CD14-positive monocyte (primary cell): Measurements from ENCODE around the gene SESN2. TPM values are rescaled to one million over a fixed set of nuclear protein-coding genes. Genes with fewer than 3 reads are reported as not detected.

ENCODE experiments used
- DNase-seq, 3 donors: peaks; one replicate each; pipeline ENCODE4 v3.0.0-alpha.2; 2011 to 2022
- H2AFZ ChIP-seq: 2 replicates; pipeline ENCODE4 v1.6.0; 2012; ENCODE audit warnings: mild to moderate bottlenecking, low read depth, low read length, inconsistent platforms; ENCODE audit not compliant: insufficient read depth, poor library complexity, severe bottlenecking
- H3K27ac ChIP-seq, 2 donors: 1 replicate in 1 of 2; 2 replicates in 1 of 2; pipeline ENCODE4 v1.5.1; 2012 to 2013; ENCODE audit warnings: low read length in 2 of 2, control low read depth in 1 of 2, inconsistent platforms in 1 of 2, low read depth in 1 of 2, mild to moderate bottlenecking in 1 of 2
- H3K27me3 ChIP-seq, 2 donors: one replicate each; pipeline versions ENCODE4 v1.6.0 to v1.6.1; 2011 to 2013; ENCODE audit warnings: low read length in 2 of 2; ENCODE audit not compliant: control insufficient read depth in 2 of 2, insufficient read depth in 2 of 2
- H3K36me3 ChIP-seq, 2 donors: replicated peaks in 1 of 2; 1 replicate in 1 of 2; 2 replicates in 1 of 2; pipeline versions ENCODE4 v1.5.1 to v1.6.1; 2012 to 2013; ENCODE audit warnings: low read length in 2 of 2, control low read depth in 1 of 2, inconsistent platforms in 1 of 2, mild to moderate bottlenecking in 1 of 2; ENCODE audit not compliant: insufficient read depth in 2 of 2, control insufficient read depth in 1 of 2
- H3K4me1 ChIP-seq, 2 donors: 1 replicate in 1 of 2; 2 replicates in 1 of 2; pipeline versions ENCODE4 v1.5.1 to v1.6.1; 2012 to 2013; ENCODE audit warnings: low read length in 2 of 2, control low read depth in 1 of 2, inconsistent platforms in 1 of 2, mild to moderate bottlenecking in 1 of 2, moderate library complexity in 1 of 2; ENCODE audit not compliant: insufficient read depth in 2 of 2, control insufficient read depth in 1 of 2
- H3K4me2 ChIP-seq: replicated peaks from 2 replicates; pipeline ENCODE3; 2012; ENCODE audit warnings: low read length, moderate library complexity, mild to moderate bottlenecking; ENCODE audit not compliant: poor library complexity, severe bottlenecking; ENCODE audit errors: extremely low read depth
- H3K4me3 ChIP-seq, 3 experiments: fragments of 200-600 bp in 1 of 3; sonication (generic) in 1 of 3; replicated peaks in 1 of 3; 1 replicate in 2 of 3; 2 replicates in 1 of 3; pipeline ENCODE4 v1.5.1; 2011 to 2013; ENCODE audit warnings: low read length in 3 of 3, mild to moderate bottlenecking in 3 of 3, control low read depth in 2 of 3, low read depth in 2 of 3, inconsistent platforms in 1 of 3, moderate library complexity in 1 of 3
- H3K79me2 ChIP-seq: 2 replicates; pipeline ENCODE4 v1.6.0; 2012; ENCODE audit warnings: mild to moderate bottlenecking, control low read depth, inconsistent platforms, low read length, moderate library complexity; ENCODE audit not compliant: insufficient read depth
- H3K9ac ChIP-seq: 2 replicates; pipeline ENCODE4 v1.6.0; 2017; ENCODE audit warnings: low read length, mild to moderate bottlenecking; ENCODE audit not compliant: insufficient read depth, poor library complexity, severe bottlenecking
- H3K9me3 ChIP-seq, 2 donors: replicated peaks in 1 of 2; 1 replicate in 1 of 2; 2 replicates in 1 of 2; pipeline versions ENCODE4 v1.5.1 to v1.6.1; 2012 to 2013; ENCODE audit warnings: low read length in 2 of 2, control low read depth in 1 of 2; ENCODE audit not compliant: control insufficient read depth in 1 of 2, insufficient read depth in 1 of 2
- H4K20me1 ChIP-seq: 2 replicates; pipeline ENCODE4 v1.6.0; 2012; ENCODE audit warnings: mild to moderate bottlenecking, low read length, control low read depth, moderate library complexity; ENCODE audit not compliant: insufficient read depth
- H3K27ac Mint-ChIP-seq, 7 donors: one replicate each; pipeline ENCODE4 v1.8.0; 2020; ENCODE audit warnings: mild to moderate bottlenecking in 7 of 7, mixed read lengths in 7 of 7, moderate library complexity in 6 of 7, inconsistent platforms in 2 of 7
- H3K27me3 Mint-ChIP-seq, 3 donors: one replicate each; pipeline ENCODE4 v1.8.0; 2021 to 2022; ENCODE audit warnings: low read depth in 3 of 3, mild to moderate bottlenecking in 3 of 3, mixed read lengths in 3 of 3, moderate library complexity in 3 of 3, inconsistent platforms in 1 of 3
- H3K36me3 Mint-ChIP-seq, 2 donors: one replicate each; pipeline ENCODE4 v1.8.0; 2020; ENCODE audit warnings: mixed read lengths in 2 of 2, inconsistent platforms in 1 of 2, mild to moderate bottlenecking in 1 of 2
- H3K4me1 Mint-ChIP-seq: one replicate; pipeline ENCODE4 v1.8.0; 2020; ENCODE audit warnings: mild to moderate bottlenecking, mixed read lengths
- H3K4me3 Mint-ChIP-seq, 2 donors: one replicate each; pipeline ENCODE4 v1.8.0; 2020; ENCODE audit warnings: mild to moderate bottlenecking in 2 of 2, mixed read lengths in 2 of 2, moderate library complexity in 1 of 2
- H3K9me3 Mint-ChIP-seq, 7 donors: one replicate each; pipeline ENCODE4 v1.8.0; 2020 to 2022; ENCODE audit warnings: mixed read lengths in 7 of 7, mild to moderate bottlenecking in 6 of 7, moderate library complexity in 6 of 7, inconsistent platforms in 2 of 7
- WGBS: methylation state at CpG from one replicate; pipeline ENCODE4 v1.1.5; 2013; ENCODE audit warnings: missing lambda C conversion rate; ENCODE audit not compliant: insufficient coverage; 5-methylcytosine and 5-hydroxymethylcytosine counted together
- intact Hi-C, 2 donors: fragments of 100-400 bp; cut with micrococcal nuclease; formaldehyde crosslinking; loops; one replicate each; pipeline versions ENCODE4 v1.15.0 to v1.15.1; 2023
- polyA plus RNA-seq, 3 donors: library from polyadenylated mRNA; depleted of rRNA in 1 of 3; unstranded in 2 of 3; stranded (reverse) in 1 of 3; fragments of 300-500 nt in 2 of 3; fragments of >200 nt in 1 of 3; fragmentation: Illumina TruSeq in 2 of 3; gene quantifications; 1 replicate in 2 of 3; 2 replicates in 1 of 3; pipeline ENCODE4 v1.2.3, GENCODE V29; 2012 to 2021
- TF ChIP-seq, protein P1 (sequence below): fragments of 200-600 bp; IDR thresholded peaks from one replicate; pipeline ENCODE4 v1.8.0; 2022; ENCODE audit warnings: antibody characterized with exemption, mild to moderate bottlenecking

The SESN2 gene
- polyA plus RNA-seq, 3 donors: 5.0 to 15.7 (median 5.1) TPM

GRCh38 chr1:28280501-28280900 lies 21.2 kb downstream of the SESN2 start:
- H3K79me2 ChIP-seq: no peaks in the 10 kb centered on the region
- H3K4me3 Mint-ChIP-seq: no peak overlapping the region
- 97% methylated on average over 7 of the region's 8 CpGs for WGBS
- H3K36me3 ChIP-seq: peaks cover 23 to 53% of the 10 kb centered on the region in 2 donors
- DNase-seq: no peak
- no peaks in the 10 kb centered on the region for H3K27me3 ChIP-seq
- H3K27ac Mint-ChIP-seq: peak overlapping the region in 2 of 7 donors; percentile 7 to 26
- H3K9me3 Mint-ChIP-seq: no peaks in the 10 kb centered on the region
- TF ChIP-seq, protein P1, sequence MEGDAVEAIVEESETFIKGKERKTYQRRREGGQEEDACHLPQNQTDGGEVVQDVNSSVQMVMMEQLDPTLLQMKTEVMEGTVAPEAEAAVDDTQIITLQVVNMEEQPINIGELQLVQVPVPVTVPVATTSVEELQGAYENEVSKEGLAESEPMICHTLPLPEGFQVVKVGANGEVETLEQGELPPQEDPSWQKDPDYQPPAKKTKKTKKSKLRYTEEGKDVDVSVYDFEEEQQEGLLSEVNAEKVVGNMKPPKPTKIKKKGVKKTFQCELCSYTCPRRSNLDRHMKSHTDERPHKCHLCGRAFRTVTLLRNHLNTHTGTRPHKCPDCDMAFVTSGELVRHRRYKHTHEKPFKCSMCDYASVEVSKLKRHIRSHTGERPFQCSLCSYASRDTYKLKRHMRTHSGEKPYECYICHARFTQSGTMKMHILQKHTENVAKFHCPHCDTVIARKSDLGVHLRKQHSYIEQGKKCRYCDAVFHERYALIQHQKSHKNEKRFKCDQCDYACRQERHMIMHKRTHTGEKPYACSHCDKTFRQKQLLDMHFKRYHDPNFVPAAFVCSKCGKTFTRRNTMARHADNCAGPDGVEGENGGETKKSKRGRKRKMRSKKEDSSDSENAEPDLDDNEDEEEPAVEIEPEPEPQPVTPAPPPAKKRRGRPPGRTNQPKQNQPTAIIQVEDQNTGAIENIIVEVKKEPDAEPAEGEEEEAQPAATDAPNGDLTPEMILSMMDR: no peak
- H3K4me1 ChIP-seq: peaks cover 19 to 26% of the 10 kb centered on the region in 2 donors
- H4K20me1 ChIP-seq: no peaks in the 10 kb centered on the region
- H3K36me3 Mint-ChIP-seq: peaks cover 45 to 66% of the 10 kb centered on the region in 2 donors
- no peaks in the 10 kb centered on the region for H3K9me3 ChIP-seq
- intact Hi-C loops: no loop called here
- no peak overlapping the region for H3K9ac ChIP-seq
- no peak overlapping the region for H3K4me2 ChIP-seq
- peaks cover 0 to 4% (median 0%) of the 10 kb centered on the region in 3 donors for H3K27me3 Mint-ChIP-seq
- no peak overlapping the region for H2AFZ ChIP-seq
- peaks cover 28% of the 10 kb centered on the region for H3K4me1 Mint-ChIP-seq
- no peak overlapping the region for H3K4me3 ChIP-seq
- H3K27ac ChIP-seq: no peak overlapping the region

DNA sequence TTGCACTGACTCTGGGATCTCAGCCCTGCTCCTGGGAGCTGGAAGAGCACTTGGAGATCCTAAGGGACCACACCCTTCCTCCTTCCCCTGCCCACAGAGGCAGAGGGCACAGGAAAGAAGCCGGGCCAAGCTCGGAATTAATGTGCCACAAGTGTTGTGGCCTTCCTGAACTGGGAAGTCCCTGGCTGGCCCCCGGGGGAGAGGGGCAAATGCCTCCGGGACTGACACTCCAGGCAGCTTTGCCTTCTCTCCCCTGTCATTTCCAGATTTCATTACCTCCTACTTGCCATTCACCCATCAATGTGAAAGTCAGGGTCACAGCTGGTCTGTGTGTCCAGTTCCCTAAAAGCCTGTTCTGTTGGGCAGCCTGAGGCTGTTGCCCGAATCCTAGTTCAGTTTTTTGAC lies 21.7 kb downstream of the SESN2 start:
- H3K4me2 ChIP-seq: no peak overlapping the region
- Mint-ChIP-seq H3K4me1 (peaks cover 31% of the 10 kb centered on the region), H3K36me3 (peaks cover 44 to 63% of the 10 kb centered on the region in 2 donors), H3K27me3 (peaks cover 0 to 4% (median 0%) of the 10 kb centered on the region in 3 donors), H3K4me3 (no peak overlapping the region), H3K27ac (peak overlapping the region in 4 of 7 donors; percentile 7 to 76 (median 36)), H3K9me3 (no peaks in the 10 kb centered on the region)
- H3K36me3 ChIP-seq: peaks cover 23 to 50% of the 10 kb centered on the region in 2 donors
- no peak overlapping the region for H3K4me3 ChIP-seq
- intact Hi-C loops: no loop called here
- H3K9ac ChIP-seq: no peak overlapping the region
- no peak for DNase-seq
- no peaks in the 10 kb centered on the region for H3K27me3 ChIP-seq
- no peak overlapping the region for H2AFZ ChIP-seq
- H4K20me1 ChIP-seq: no peaks in the 10 kb centered on the region
- TF ChIP-seq, protein P1: no peak
- no peaks in the 10 kb centered on the region for H3K79me2 ChIP-seq
- peaks cover 19 to 26% of the 10 kb centered on the region in 2 donors for H3K4me1 ChIP-seq
- H3K27ac ChIP-seq: no peak overlapping the region
- WGBS: 82% methylated on average over 2 of the region's 5 CpGs
- H3K9me3 ChIP-seq: no peaks in the 10 kb centered on the region
